ENCODE results near the gene ATP2A3.

- TF ChIP-seq CTCF (IDR thresholded peaks at IDR 0.05; ENCODE audit: poor library complexity) (no peak), EZH2 (IDR thresholded peaks at IDR 0.05; ENCODE audit: borderline replicate concordance) (no peak)
Measured at GRCh38 chr17:3926860-3927627, 37.2 kb downstream of the ATP2A3 start.

All from hepatocyte (in vitro differentiated cells).